Pancreas (tissue), 10 donors: ENCODE data around the gene PMEPA1. TPM values are rescaled to one million over a fixed set of nuclear protein-coding genes. Genes with fewer than 3 reads are reported as not detected.

Experiments
- ATAC-seq, 4 donors: fragments of 200-7000 bp; cut with Tn5 transposase; one replicate each; pipeline versions ENCODE4 v1.8.0 to v1.9.1; 2020; ENCODE audit warnings: mild to moderate bottlenecking in 4 of 4, moderate library complexity in 4 of 4
- DNase-seq, 6 donors: peaks; one replicate each; pipeline ENCODE4 v3.0.0-alpha.2; 2020
- FAIRE-seq: peaks from 2 replicates; lab custom pipeline; 2012; peaks lifted over from hg19 to GRCh38; lab: Jason Lieb, UNC
- H3K27ac ChIP-seq, 4 donors: fragments of 200-600 bp; sonication (generic); 1 replicate in 3 of 4; 2 replicates in 1 of 4; pipeline versions ENCODE4 v1.5.0 to v1.8.0; 2020
- H3K27me3 ChIP-seq, 4 donors: fragments of 200-600 bp; one replicate each; pipeline ENCODE4 v1.8.0; 2021
- H3K36me3 ChIP-seq, 3 donors: fragments of 200-600 bp; sonication (generic) in 1 of 3; one replicate each; pipeline versions ENCODE4 v1.5.0 to v1.8.0; 2020 to 2021
- H3K4me1 ChIP-seq, 3 donors: fragments of 200-600 bp; one replicate each; pipeline ENCODE4 v1.8.0; 2021
- H3K4me3 ChIP-seq, 4 donors: fragments of 200-600 bp; sonication (generic) in 2 of 4; one replicate each; pipeline versions ENCODE4 v1.5.0 to v1.8.0; 2020 to 2021
- H3K9me3 ChIP-seq, 4 donors: fragments of 200-600 bp; one replicate each; pipeline ENCODE4 v1.8.0; 2021
- WGBS, 2 donors: extraction: QIAGEN DNeasy Blood & Tissue Kit; methylation state at CpG; one replicate each; pipeline ENCODE4 v1.1.7; 2013; 5-methylcytosine and 5-hydroxymethylcytosine counted together
- intact Hi-C, 3 donors: fragments of 100-400 bp; cut with DNase I; formaldehyde crosslinking; loops; one replicate each; pipeline versions ENCODE4 v1.11.1 to v1.14.2; 2022
- polyA plus RNA-seq, 2 donors: library from polyadenylated mRNA; stranded (reverse); fragments of 200-250 nt; gene quantifications; one replicate each; pipeline ENCODE4 v1.2.3, GENCODE V29; 2013
- total RNA-seq, 6 donors: library from RNA; stranded (reverse); fragmentation: NEBNext Ultra II Directional in 4 of 6; extraction: Animal tissue kit (Norgen Biotek cat#: 25700) in 4 of 6; gene quantifications; one replicate each; pipeline versions ENCODE4 v1.2.1 to v1.2.4, GENCODE V29; 2021 to 2023
- TF ChIP-seq, protein P1 (sequence below), 4 donors: fragments of 200-600 bp; sonication (generic) in 3 of 4; IDR thresholded peaks; one replicate each; pipeline versions ENCODE4 v1.5.0 to v1.8.0; 2021; ENCODE audit warnings: antibody characterized with exemption in 4 of 4
- donor health status: healthy with polysubstance abuse.
- donor health status: DM: no; HTN: no; CAD: no; lungs with moderate emphysema.
- donor health status: DM: no; HTN: no; CAD: no.
- donor health status: control.
- donor health status: control.
- donor health status: Bipolar disorder and iron deficiency.
- donor health status: DM: yes; HTN: yes; CAD: no.
- donor health status: DM: no; HTN: no; CAD: no.
- donor health status: DM: no; HTN: no; CAD: no.
- donor health status: DM: yes; HTN: yes; CAD: no.

PMEPA1 gene
- total and polyA plus RNA-seq, 8 donors = 24.8 to 98.2 (median 33.6) TPM

DNA sequence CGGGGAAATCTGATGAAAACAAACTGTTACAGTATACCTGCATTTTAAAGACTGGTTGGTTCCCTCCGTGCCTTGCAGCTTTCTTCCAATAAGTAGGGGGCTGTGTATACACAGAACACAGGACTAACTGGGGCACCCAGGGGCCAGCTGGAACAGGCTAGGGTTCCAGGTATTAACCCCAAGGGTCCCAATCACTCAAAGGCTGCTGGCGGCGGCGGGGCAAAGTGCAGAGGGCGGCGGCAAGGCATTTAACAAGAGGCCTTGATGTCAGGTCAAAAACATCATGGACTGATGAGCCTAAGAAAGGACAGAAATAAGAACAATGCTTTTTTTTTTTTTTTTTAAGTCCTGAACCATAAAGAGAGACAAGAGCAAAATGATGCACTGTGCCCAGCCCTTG is 2.5 kb downstream of the PMEPA1 start:
- Histone ChIP-seq H3K27ac (peak overlapping the region in 2 of 4 donors; percentile 73 to 90), H3K36me3 (no peaks in the 10 kb centered on the region), H3K4me1 (peaks cover 0 to 8% (median 6%) of the 10 kb centered on the region in 3 donors), H3K27me3 (no peaks in the 10 kb centered on the region), H3K9me3 (no peaks in the 10 kb centered on the region), H3K4me3 (peak overlapping the region in 3 of 4 donors; percentile 3 to 95 (median 79))
- DNase-seq = no peak
- intact Hi-C loops = no loop called here
- 56 to 64% methylated on average over 7 of the region's 7 CpGs for WGBS, 2 donors
- no peak for ATAC-seq
- no peak for FAIRE-seq
- TF ChIP-seq, protein P1, sequence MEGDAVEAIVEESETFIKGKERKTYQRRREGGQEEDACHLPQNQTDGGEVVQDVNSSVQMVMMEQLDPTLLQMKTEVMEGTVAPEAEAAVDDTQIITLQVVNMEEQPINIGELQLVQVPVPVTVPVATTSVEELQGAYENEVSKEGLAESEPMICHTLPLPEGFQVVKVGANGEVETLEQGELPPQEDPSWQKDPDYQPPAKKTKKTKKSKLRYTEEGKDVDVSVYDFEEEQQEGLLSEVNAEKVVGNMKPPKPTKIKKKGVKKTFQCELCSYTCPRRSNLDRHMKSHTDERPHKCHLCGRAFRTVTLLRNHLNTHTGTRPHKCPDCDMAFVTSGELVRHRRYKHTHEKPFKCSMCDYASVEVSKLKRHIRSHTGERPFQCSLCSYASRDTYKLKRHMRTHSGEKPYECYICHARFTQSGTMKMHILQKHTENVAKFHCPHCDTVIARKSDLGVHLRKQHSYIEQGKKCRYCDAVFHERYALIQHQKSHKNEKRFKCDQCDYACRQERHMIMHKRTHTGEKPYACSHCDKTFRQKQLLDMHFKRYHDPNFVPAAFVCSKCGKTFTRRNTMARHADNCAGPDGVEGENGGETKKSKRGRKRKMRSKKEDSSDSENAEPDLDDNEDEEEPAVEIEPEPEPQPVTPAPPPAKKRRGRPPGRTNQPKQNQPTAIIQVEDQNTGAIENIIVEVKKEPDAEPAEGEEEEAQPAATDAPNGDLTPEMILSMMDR (IDR thresholded peaks at IDR 0.05) = no peak

DNA sequence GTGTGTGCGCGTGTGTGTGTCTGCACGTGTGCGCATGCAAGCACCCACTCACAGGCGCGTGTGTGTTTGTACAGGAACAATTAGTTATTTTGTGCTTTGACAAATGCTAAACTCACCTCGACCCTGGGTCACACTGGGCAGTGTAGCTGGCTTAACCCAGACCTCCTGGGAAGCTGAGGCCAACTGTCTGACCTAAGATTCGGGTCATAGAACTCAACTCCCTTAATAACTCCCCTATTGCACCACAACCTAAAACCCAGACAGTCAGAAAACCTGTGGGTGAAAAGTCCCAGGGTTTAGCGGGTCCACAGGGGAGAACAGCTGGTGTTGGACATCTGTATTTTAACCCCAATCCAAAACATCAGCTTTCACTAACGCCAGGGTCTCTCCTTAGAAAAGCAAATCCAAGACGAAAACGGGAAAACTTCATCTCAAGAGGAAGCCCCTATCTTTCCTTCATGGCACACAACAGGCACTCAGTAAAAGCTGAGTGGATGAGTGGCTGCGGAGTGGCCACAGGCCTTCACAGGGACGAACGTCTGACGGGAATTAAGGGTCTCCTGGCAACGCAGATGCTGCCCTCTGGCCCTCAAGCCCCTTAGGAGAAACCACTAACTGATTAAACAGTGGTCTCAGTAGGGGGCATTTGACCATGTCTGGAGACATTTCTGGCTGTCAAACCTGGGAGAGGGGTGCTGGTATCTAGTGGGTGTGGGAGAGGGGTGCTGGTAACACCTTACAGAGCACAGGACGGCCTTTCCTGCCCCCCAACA is 4.5 kb downstream of the PMEPA1 start:
- Histone ChIP-seq H3K36me3 (no peaks in the 10 kb centered on the region), H3K27me3 (no peaks in the 10 kb centered on the region), H3K4me1 (no peaks in the 10 kb centered on the region), H3K9me3 (no peaks in the 10 kb centered on the region), H3K27ac (no peak overlapping the region), H3K4me3 (peak overlapping the region in 1 of 4 donors; percentile 79)
- TF ChIP-seq, protein P1 (IDR thresholded peaks at IDR 0.05) = no peak
- DNase-seq (no peak), ATAC-seq (no peak), FAIRE-seq (no peak)
- intact Hi-C loops = no loop called here
- 60 to 62% methylated on average over 18 of the region's 18 CpGs for WGBS, 2 donors

GRCh38 chr20:57704245-57704644 is 5.6 kb downstream of the PMEPA1 start:
- H3K27me3 ChIP-seq = no peaks in the 10 kb centered on the region
- intact Hi-C loops = no loop called here
- H3K27ac ChIP-seq = no peak overlapping the region
- DNase-seq (no peak), ATAC-seq (no peak), FAIRE-seq (no peak)
- TF ChIP-seq, protein P1 (IDR thresholded peaks at IDR 0.05) = no peak
- no peaks in the 10 kb centered on the region for H3K4me1 ChIP-seq
- WGBS, 2 donors = 72 to 75% methylated on average over 14 of the region's 14 CpGs
- no peaks in the 10 kb centered on the region for H3K9me3 ChIP-seq
- H3K4me3 ChIP-seq = peak overlapping the region in 1 of 4 donors; percentile 5
- no peaks in the 10 kb centered on the region for H3K36me3 ChIP-seq

DNA sequence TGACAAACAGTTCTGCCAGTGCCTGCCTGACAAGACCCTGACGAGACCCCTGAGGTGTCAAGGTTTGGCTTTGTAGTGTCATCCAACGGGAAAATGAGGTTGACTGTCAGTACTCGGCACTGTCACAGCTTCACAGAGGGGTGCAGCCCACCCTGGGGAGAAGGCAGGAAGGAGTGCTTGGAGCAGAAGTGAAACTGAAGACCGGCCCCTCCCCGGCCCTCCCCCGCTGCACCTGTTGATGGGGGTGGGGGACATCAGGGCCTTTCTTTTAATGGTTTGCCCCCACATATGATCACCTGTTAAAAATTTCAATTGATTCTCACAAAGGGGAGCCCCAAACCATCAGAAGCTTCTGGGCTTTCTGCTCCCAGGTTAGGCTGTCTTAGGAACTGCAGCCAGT is 6.8 kb downstream of the PMEPA1 start:
- H3K27me3 ChIP-seq = no peaks in the 10 kb centered on the region
- TF ChIP-seq, protein P1 (IDR thresholded peaks at IDR 0.05) = no peak
- intact Hi-C loops = no loop called here
- FAIRE-seq (no peak), ATAC-seq (no peak), DNase-seq (no peak)
- H3K9me3 ChIP-seq = no peaks in the 10 kb centered on the region
- no peaks in the 10 kb centered on the region for H3K36me3 ChIP-seq
- 88 to 94% methylated on average over 6 of the region's 6 CpGs for WGBS, 2 donors
- H3K4me3 ChIP-seq = no peak overlapping the region
- no peak overlapping the region for H3K27ac ChIP-seq
- no peaks in the 10 kb centered on the region for H3K4me1 ChIP-seq

DNA sequence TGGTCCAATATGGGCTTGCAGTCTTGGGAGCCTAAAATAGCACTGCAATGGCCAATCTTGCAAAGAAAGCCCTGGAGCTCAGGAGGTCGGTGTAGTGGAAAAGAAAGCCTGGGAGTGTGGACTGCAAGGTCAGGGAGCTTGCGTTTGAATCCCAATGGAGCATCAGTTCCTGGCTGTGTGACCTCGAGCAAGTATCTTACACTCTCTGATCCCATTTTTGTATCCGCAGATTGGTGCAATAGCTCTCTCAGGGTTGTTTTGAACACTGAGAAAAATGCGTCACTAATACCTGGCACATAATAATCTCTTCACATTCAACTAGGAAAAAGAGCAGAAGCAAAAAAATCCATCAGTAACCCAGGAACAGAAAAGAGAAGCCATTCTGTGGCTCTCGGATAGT is 7.3 kb downstream of the PMEPA1 start:
- Histone ChIP-seq H3K4me1 (no peaks in the 10 kb centered on the region), H3K4me3 (no peak overlapping the region), H3K36me3 (no peaks in the 10 kb centered on the region), H3K27me3 (no peaks in the 10 kb centered on the region), H3K9me3 (no peaks in the 10 kb centered on the region), H3K27ac (no peak overlapping the region)
- no peak for DNase-seq
- ATAC-seq = no peak
- TF ChIP-seq, protein P1 (IDR thresholded peaks at IDR 0.05) = no peak
- no peak for FAIRE-seq
- WGBS, 2 donors = 83 to 86% methylated on average over 6 of the region's 6 CpGs
- intact Hi-C loops = no loop called here
